Upper lobe of right lung (tissue), 1 donor: ENCODE measurements around the gene TAPT1. TPM values are rescaled to one million over a fixed set of nuclear protein-coding genes. Genes with fewer than 3 reads are reported as not detected.

Experiments
- ATAC-seq: fragments of 200-7000 bp; cut with Tn5 transposase; one replicate; pipeline ENCODE4 v1.9.1; 2020; ENCODE audit warnings: mild to moderate bottlenecking, moderate library complexity
- DNase-seq: peaks from one replicate; pipeline ENCODE4 v3.0.0-alpha.2; 2020
- H3K27ac ChIP-seq: fragments of 200-600 bp; one replicate; pipeline ENCODE4 v1.8.0; 2022
- H3K27me3 ChIP-seq: fragments of 200-600 bp; one replicate; pipeline ENCODE4 v1.8.0; 2022; ENCODE audit warnings: mild to moderate bottlenecking
- H3K36me3 ChIP-seq: fragments of 200-600 bp; one replicate; pipeline ENCODE4 v1.8.0; 2022
- H3K4me1 ChIP-seq: fragments of 200-600 bp; one replicate; pipeline ENCODE4 v1.8.0; 2022
- H3K4me3 ChIP-seq: fragments of 200-600 bp; one replicate; pipeline ENCODE4 v1.8.0; 2022; ENCODE audit warnings: mild to moderate bottlenecking
- H3K9me3 ChIP-seq: fragments of 200-600 bp; one replicate; pipeline ENCODE4 v1.8.0; 2022
- intact Hi-C: fragments of 100-400 bp; cut with DNase I; formaldehyde crosslinking; loops from one replicate; pipeline ENCODE4 v1.11.0; 2022
- total RNA-seq: library from RNA; stranded (reverse); fragmentation: NEBNext Ultra II Directional; extraction: Animal tissue kit (Norgen Biotek cat#: 25700); gene quantifications from one replicate; pipeline ENCODE4 v1.2.1, GENCODE V29; 2021
- TF ChIP-seq, protein P1 (sequence below): fragments of 200-600 bp; IDR thresholded peaks from one replicate; pipeline ENCODE4 v1.8.0; 2022; ENCODE audit warnings: antibody characterized with exemption
- donor health status: DM: no; HTN: yes; CAD: no; lungs with severe emphysema.

The TAPT1 gene
- total RNA-seq, 1 donor from 2014 or later, result 66.5 TPM

DNA sequence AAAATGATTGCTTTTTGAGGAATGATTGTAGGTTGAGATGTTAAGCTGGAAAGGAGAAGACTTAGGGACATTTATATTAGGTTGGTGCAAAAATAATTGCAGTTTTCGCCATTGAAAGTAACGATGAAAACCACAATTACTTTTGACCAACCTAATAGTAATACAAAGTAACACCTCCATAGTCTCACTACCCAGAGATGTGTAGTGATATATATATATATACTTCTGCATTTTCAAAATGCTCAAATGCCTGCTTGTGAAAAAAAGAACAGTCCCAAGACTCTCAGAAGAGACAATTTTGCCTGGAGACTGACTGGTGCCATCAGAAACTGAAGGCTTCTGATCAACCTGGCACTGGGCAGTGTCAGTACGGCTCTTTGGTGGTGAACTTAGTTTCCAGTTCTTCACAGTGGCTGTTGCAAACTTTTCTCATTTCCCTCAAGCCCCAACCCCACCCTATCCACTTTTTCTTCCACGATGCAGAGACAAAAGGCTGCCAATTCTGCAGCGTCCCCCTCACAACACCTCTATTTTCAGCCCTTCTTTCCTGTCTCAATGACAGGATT is 35.1 kb upstream of the TAPT1 start:
- intact Hi-C loops, result loop anchor here (10.0 kb wide), 1 partner anchor 237 kb away; no protein-coding TSS in a partner anchor

DNA sequence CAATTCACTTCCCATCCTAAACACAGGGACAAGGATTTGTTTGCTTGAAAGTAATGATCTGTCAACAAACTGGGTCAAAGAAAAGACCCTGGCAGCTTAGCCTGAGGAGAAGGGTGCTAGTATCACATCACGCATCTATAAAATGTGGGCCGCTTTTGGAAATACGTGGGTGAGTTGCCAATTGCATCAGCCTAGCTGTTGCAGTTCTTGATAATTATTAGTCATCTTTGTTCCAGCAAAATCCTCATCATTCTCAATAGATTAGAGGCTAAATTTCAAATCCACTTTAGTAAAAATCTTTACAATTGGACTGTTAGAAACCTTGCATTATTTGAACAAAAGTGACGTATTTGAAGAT is 33.6 kb upstream of the TAPT1 start:
- intact Hi-C loops, result loop anchor here (10.0 kb wide), 1 partner anchor 235 kb away; no protein-coding TSS in a partner anchor
- Histone ChIP-seq H3K4me1 (no peaks in the 10 kb centered on the region), H3K27ac (no peak overlapping the region), H3K27me3 (no peaks in the 10 kb centered on the region), H3K4me3 (no peak overlapping the region), H3K36me3 (no peaks in the 10 kb centered on the region), H3K9me3 (no peaks in the 10 kb centered on the region)
- ATAC-seq, result no peak
- DNase-seq, result no peak
- TF ChIP-seq, protein P1, sequence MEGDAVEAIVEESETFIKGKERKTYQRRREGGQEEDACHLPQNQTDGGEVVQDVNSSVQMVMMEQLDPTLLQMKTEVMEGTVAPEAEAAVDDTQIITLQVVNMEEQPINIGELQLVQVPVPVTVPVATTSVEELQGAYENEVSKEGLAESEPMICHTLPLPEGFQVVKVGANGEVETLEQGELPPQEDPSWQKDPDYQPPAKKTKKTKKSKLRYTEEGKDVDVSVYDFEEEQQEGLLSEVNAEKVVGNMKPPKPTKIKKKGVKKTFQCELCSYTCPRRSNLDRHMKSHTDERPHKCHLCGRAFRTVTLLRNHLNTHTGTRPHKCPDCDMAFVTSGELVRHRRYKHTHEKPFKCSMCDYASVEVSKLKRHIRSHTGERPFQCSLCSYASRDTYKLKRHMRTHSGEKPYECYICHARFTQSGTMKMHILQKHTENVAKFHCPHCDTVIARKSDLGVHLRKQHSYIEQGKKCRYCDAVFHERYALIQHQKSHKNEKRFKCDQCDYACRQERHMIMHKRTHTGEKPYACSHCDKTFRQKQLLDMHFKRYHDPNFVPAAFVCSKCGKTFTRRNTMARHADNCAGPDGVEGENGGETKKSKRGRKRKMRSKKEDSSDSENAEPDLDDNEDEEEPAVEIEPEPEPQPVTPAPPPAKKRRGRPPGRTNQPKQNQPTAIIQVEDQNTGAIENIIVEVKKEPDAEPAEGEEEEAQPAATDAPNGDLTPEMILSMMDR, result no peak

More for the DNA sequence above, 35.1 kb upstream of the TAPT1 start:
- Histone ChIP-seq H3K9me3 (no peaks in the 10 kb centered on the region), H3K4me3 (no peak overlapping the region), H3K36me3 (no peaks in the 10 kb centered on the region), H3K27ac (no peak overlapping the region), H3K4me1 (no peaks in the 10 kb centered on the region), H3K27me3 (no peaks in the 10 kb centered on the region)
- no peak for ATAC-seq
- no peak for DNase-seq
- TF ChIP-seq, protein P1, result no peak

DNA sequence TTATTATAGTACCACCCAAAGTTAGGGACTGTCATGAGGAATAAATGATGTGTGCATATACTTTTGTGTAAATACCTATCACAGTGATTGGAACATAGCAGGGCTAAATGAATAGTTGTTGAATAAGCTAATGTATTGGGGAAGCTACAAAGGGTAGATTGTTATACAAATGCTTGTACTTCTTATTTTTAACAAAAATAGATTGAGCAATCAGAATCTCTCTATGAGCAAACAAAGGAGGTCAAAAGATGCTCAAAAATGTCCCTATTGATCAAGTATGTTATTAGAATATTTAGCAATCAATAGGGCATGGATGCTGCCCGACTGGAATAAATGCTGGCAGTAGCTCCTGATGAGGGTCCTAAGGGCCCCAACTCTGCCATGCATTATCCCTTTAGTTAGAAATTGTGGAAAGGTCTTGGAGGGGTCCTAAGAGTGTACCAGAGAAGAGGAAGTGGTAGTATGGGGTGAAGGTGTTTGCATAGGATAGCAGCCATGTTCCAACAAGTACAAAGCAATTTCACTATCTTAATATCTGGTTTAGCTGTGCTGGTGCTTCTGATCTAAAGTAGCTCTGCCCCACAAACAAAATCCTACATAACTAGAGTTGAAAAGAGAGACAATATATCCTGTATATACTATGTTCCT is 33.1 kb upstream of the TAPT1 start:
- no peak for ATAC-seq
- H3K4me3 ChIP-seq, result no peak overlapping the region
- H3K36me3 ChIP-seq, result no peaks in the 10 kb centered on the region

DNA sequence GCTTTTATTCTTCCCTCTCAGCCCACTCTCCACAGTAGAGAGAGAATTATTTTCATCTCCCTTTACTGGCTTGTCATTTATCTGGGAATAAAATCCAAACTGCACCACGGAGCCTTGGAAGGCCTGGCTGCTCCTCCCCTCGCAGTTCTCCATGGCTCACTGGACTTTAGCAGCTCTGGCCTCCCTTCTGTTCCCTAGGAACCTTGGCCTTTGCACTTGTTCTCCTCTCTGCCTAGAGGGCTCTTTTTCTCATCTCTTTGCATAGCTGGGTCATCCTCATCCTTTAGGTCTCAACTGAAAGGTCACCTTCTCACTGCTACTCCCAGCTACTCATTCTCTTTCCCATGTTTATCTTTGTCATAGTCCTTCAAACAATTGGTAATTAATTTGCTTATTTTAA is 31.3 kb upstream of the TAPT1 start:
- no peaks in the 10 kb centered on the region for H3K36me3 ChIP-seq
- no peak overlapping the region for H3K4me3 ChIP-seq
- no peaks in the 10 kb centered on the region for H3K9me3 ChIP-seq
- no peak overlapping the region for H3K27ac ChIP-seq
- TF ChIP-seq, protein P1, result no peak
- H3K27me3 ChIP-seq, result no peaks in the 10 kb centered on the region
- ATAC-seq (no peak), DNase-seq (no peak)
- intact Hi-C loops, result no loop called here
- no peaks in the 10 kb centered on the region for H3K4me1 ChIP-seq

More for the DNA sequence above, 33.1 kb upstream of the TAPT1 start:
- DNase-seq, result no peak
- TF ChIP-seq, protein P1, result no peak
- H3K27ac ChIP-seq, result no peak overlapping the region
- no peaks in the 10 kb centered on the region for H3K9me3 ChIP-seq
- H3K27me3 ChIP-seq, result no peaks in the 10 kb centered on the region
- H3K4me1 ChIP-seq, result no peaks in the 10 kb centered on the region
- intact Hi-C loops, result no loop called here

DNA sequence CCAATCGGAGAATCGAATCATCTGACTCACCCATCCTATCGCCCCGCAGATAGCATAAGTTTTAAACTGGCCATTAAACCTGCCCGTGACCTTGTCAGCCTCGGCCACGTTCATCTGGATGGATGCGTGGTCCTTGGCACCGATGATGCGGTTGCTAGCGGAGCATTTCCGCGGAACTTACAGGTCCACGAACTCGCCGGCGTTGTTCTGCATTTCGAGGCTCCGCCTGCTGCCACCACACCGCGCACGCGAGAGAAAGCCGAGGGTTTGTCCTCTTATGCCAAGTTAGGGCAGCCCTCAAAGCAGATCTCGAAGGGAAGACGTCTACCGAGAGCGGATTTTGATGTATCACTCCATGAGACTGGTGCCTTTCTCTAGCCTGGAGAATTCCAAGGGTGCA is 30.1 kb upstream of the TAPT1 start:
- H3K4me1 ChIP-seq, result no peaks in the 10 kb centered on the region
- H3K36me3 ChIP-seq, result no peaks in the 10 kb centered on the region
- H3K9me3 ChIP-seq, result no peaks in the 10 kb centered on the region
- intact Hi-C loops, result no loop called here
- H3K27me3 ChIP-seq, result no peaks in the 10 kb centered on the region
- TF ChIP-seq, protein P1, result no peak
- DNase-seq, result no peak
- ATAC-seq, result no peak
- H3K4me3 ChIP-seq, result no peak overlapping the region
- no peak overlapping the region for H3K27ac ChIP-seq
